Natural killer cell (primary cell): ENCODE results near the gene PRR5L. TPM values are rescaled to one million over a fixed set of nuclear protein-coding genes. Genes with fewer than 3 reads are reported as not detected.

Experiments used
- ATAC-seq, 3 donors: fragments of 150-1000 bp in 2 of 3; fragments of 200-7000 bp in 1 of 3; cut with Tn5 transposase; 1 replicate in 1 of 3; 2 replicates in 2 of 3; pipeline ENCODE4 v1.10.0; 2021; ENCODE audit warnings: mild to moderate bottlenecking in 2 of 3, moderate library complexity in 2 of 3
- DNase-seq, 2 donors: peaks; one replicate each; pipeline versions ENCODE4 v3.0.0 to v3.0.0-alpha.2; 2013 to 2021; ENCODE audit warnings: mixed read lengths in 1 of 2
- H3K27ac ChIP-seq: one replicate; pipeline ENCODE4 v1.5.1; 2013; ENCODE audit warnings: mild to moderate bottlenecking, low read length
- H3K27me3 ChIP-seq: one replicate; pipeline ENCODE4 v1.6.1; 2013; ENCODE audit warnings: low read length; ENCODE audit not compliant: control insufficient read depth, insufficient read depth
- H3K36me3 ChIP-seq: one replicate; pipeline ENCODE4 v1.6.1; 2013; ENCODE audit warnings: low read length; ENCODE audit not compliant: control insufficient read depth, insufficient read depth
- H3K4me1 ChIP-seq: one replicate; pipeline ENCODE4 v1.6.1; 2013; ENCODE audit warnings: low read length; ENCODE audit not compliant: control insufficient read depth, insufficient read depth
- H3K4me3 ChIP-seq: one replicate; pipeline ENCODE4 v1.5.1; 2013; ENCODE audit warnings: low read length
- H3K9me3 ChIP-seq: one replicate; pipeline ENCODE4 v1.6.1; 2013; ENCODE audit warnings: low read length; ENCODE audit not compliant: control insufficient read depth, insufficient read depth
- H3K27ac Mint-ChIP-seq, 2 donors: one replicate each; pipeline ENCODE4 v1.8.0; 2022; ENCODE audit warnings: mild to moderate bottlenecking in 2 of 2, mixed read lengths in 2 of 2, moderate library complexity in 1 of 2
- H3K27me3 Mint-ChIP-seq, 2 donors: one replicate each; pipeline ENCODE4 v1.8.0; 2022; ENCODE audit warnings: low read depth in 2 of 2, mixed read lengths in 2 of 2
- H3K36me3 Mint-ChIP-seq: one replicate; pipeline ENCODE4 v1.8.0; 2022; ENCODE audit warnings: mixed read lengths
- H3K4me1 Mint-ChIP-seq, 2 donors: one replicate each; pipeline ENCODE4 v1.8.0; 2022; ENCODE audit warnings: mixed read lengths in 2 of 2
- H3K4me3 Mint-ChIP-seq: one replicate; pipeline ENCODE4 v1.8.0; 2022; ENCODE audit warnings: mild to moderate bottlenecking, moderate library complexity, mixed read lengths
- H3K9me3 Mint-ChIP-seq, 2 donors: one replicate each; pipeline ENCODE4 v1.8.0; 2022; ENCODE audit warnings: mixed read lengths in 2 of 2
- WGBS: methylation state at CpG from one replicate; pipeline ENCODE4 v1.1.7; 2013; ENCODE audit warnings: missing lambda C conversion rate; ENCODE audit not compliant: insufficient coverage; 5-methylcytosine and 5-hydroxymethylcytosine counted together
- intact Hi-C: fragments of 100-400 bp; cut with micrococcal nuclease; formaldehyde crosslinking; loops from one replicate; pipeline ENCODE4 v1.14.2; 2022
- total RNA-seq, 4 donors: library from RNA; stranded (reverse); fragments of 120-200 nt in 1 of 4; gene quantifications; one replicate each; pipeline versions ENCODE4 v1.2.3 to v1.2.4, GENCODE V29; 2013 to 2022
- TF ChIP-seq, protein P1 (sequence below): fragments of 200-600 bp; IDR thresholded peaks from one replicate; pipeline ENCODE4 v1.8.0; 2022; ENCODE audit warnings: antibody characterized with exemption

The PRR5L gene
- total RNA-seq, 3 donors from 2014 or later (not counting 1 experiment from before 2014, with no cell fraction given), result 128 to 367 (median 303) TPM

DNA sequence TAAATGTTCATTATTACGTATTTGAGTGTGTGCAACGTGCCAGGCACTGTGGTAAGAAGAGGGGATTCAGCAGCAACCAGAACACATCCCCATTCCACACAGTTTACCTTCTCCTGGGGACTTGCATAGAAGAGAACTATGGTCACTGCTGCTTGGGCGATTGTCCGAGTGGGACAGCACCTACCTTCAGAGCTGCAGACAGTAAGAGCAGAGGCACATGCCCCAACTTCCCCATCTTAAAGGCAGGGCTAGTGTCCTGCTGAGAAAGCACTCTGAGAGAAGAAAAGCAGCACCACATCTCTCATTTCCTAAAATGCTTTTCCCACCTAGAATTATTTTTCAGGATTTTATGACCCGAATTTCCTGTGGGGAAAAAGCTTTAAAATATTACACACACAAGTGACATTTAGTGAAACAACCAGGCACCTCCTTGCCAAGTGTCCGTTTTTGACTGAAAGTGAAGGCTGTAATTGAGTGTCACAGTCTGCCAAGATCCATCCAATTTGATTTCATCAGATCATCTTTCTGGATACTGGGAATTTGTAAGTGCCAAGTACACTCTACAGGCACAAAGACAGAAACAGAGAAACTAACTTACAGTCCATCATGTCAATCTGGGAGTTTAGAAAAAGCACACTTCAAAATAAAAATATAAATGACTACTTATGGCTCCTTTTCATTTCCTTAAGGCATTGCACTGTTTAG lies 189.4 kb downstream of the PRR5L start:
- H3K27ac ChIP-seq, result no peak overlapping the region
- Mint-ChIP-seq H3K4me1 (peaks cover 26 to 34% of the 10 kb centered on the region in 2 donors), H3K27me3 (no peaks in the 10 kb centered on the region), H3K4me3 (no peak overlapping the region), H3K36me3 (peaks cover 4% of the 10 kb centered on the region), H3K27ac (peak overlapping the region; percentile 13 to 34), H3K9me3 (no peaks in the 10 kb centered on the region)
- ATAC-seq (no peak), DNase-seq (no peak)
- TF ChIP-seq, protein P1, sequence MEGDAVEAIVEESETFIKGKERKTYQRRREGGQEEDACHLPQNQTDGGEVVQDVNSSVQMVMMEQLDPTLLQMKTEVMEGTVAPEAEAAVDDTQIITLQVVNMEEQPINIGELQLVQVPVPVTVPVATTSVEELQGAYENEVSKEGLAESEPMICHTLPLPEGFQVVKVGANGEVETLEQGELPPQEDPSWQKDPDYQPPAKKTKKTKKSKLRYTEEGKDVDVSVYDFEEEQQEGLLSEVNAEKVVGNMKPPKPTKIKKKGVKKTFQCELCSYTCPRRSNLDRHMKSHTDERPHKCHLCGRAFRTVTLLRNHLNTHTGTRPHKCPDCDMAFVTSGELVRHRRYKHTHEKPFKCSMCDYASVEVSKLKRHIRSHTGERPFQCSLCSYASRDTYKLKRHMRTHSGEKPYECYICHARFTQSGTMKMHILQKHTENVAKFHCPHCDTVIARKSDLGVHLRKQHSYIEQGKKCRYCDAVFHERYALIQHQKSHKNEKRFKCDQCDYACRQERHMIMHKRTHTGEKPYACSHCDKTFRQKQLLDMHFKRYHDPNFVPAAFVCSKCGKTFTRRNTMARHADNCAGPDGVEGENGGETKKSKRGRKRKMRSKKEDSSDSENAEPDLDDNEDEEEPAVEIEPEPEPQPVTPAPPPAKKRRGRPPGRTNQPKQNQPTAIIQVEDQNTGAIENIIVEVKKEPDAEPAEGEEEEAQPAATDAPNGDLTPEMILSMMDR, result no peak
- peaks cover 35% of the 10 kb centered on the region for H3K36me3 ChIP-seq
- no peak overlapping the region for H3K4me3 ChIP-seq
- no peaks in the 10 kb centered on the region for H3K27me3 ChIP-seq
- peaks cover 12% of the 10 kb centered on the region for H3K4me1 ChIP-seq
- intact Hi-C loops, result no loop called here
- peaks cover 4% of the 10 kb centered on the region for H3K9me3 ChIP-seq
- WGBS, result 98% methylated on average over 3 of the region's 6 CpGs

DNA sequence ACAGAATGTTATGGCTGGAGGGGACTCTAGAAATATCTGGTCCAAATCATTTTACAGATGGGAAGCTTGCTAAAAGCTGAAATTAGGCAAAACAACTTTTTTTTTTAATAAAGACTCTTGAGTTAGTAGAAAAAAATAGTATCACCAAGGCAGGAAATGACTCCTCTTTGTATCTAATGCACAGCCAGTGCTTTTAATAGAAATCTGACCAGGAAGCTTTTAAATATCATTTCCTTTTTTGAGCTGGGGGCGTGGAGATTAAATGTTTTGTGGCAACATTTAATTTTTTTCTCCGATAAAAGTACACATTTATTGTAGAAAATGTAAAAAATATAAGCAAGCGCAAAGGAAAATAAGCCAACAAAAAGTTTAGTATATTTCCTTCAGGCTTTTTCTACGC lies 191.5 kb downstream of the PRR5L start:
- peak in 2 of 3 donors; percentile 45 to 58 for ATAC-seq
- Mint-ChIP-seq H3K4me1 (peaks cover 34 to 41% of the 10 kb centered on the region in 2 donors), H3K27me3 (no peaks in the 10 kb centered on the region), H3K36me3 (peaks cover 20% of the 10 kb centered on the region), H3K4me3 (peak overlapping the region; percentile 85), H3K9me3 (no peaks in the 10 kb centered on the region), H3K27ac (peak overlapping the region; percentile 88 to 89)
- Histone ChIP-seq H3K4me1 (peaks cover 12% of the 10 kb centered on the region), H3K27ac (peak overlapping the region; percentile 60), H3K36me3 (peaks cover 53% of the 10 kb centered on the region), H3K4me3 (no peak overlapping the region), H3K27me3 (no peaks in the 10 kb centered on the region), H3K9me3 (peaks cover 4% of the 10 kb centered on the region)
- no peak for DNase-seq
- intact Hi-C loops, result no loop called here
- WGBS, result no CpG with 5 or more reads among the region's 4 CpGs
- TF ChIP-seq, protein P1, result no peak

DNA sequence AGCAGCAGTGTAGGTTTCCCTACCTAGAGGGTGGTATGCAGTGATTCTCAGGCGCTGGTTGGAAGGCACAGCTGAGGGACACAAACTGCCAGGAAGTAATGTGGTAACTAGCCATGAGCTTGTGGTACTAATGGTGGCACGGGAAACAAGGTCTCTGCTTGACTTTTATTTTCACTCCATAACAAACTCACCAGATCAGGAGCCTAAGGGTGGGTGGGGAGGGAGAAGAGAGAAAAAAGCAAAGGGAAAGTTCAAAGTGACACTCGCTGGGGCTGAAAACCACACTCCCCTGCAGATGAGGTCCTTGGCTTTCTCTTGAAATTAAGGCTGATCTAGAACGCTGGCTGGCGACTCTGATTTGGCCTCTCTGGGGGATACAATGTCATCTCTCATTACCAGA lies 192.0 kb downstream of the PRR5L start:
- Mint-ChIP-seq H3K4me3 (peak overlapping the region; percentile 85), H3K4me1 (peaks cover 39 to 43% of the 10 kb centered on the region in 2 donors), H3K27me3 (no peaks in the 10 kb centered on the region), H3K9me3 (no peaks in the 10 kb centered on the region), H3K27ac (peak overlapping the region; percentile 88 to 89), H3K36me3 (peaks cover 24% of the 10 kb centered on the region)
- Histone ChIP-seq H3K27me3 (no peaks in the 10 kb centered on the region), H3K27ac (peak overlapping the region; percentile 60), H3K4me1 (peaks cover 10% of the 10 kb centered on the region), H3K36me3 (peaks cover 57% of the 10 kb centered on the region), H3K9me3 (peaks cover 3% of the 10 kb centered on the region), H3K4me3 (no peak overlapping the region)
- ATAC-seq (peak; percentile 58 to 67 (median 67)), DNase-seq (peak in 1 of 2 donors; percentile 24)
- 0% methylated on average over 4 of the region's 5 CpGs for WGBS
- intact Hi-C loops, result no loop called here
- TF ChIP-seq, protein P1, result no peak
